ENCODE results near the gene SPSB3. TPM values are rescaled to one million over a fixed set of nuclear protein-coding genes. Genes with fewer than 3 reads are reported as not detected.

The SPSB3 gene
- total RNA-seq, 1 donor from 2014 or later, result 27.7 TPM

DNA sequence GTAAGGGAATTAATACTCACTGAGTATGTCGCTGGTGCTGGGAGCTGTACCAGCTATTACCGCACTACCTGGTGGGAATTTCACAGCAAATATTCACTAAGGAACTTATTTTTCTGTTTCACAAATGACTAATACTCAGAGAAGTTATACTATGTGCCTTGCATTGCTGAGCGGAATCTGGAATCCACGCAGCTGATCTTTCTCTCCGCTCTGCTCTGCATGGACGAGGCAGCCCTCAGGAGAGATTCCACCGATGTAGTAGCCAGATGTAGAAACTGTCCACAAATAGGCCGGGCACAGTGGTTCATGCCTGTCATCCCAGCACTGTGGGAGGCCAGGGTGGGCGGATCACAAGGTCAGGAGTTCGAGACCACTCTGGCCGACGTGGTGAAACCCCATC lies 28.2 kb downstream of the SPSB3 start:
- H3K9me3 ChIP-seq (ENCODE audit: control insufficient read depth in 3 of 3, low read length in 3 of 3), result no peaks in the 10 kb centered on the region
- H3K36me3 ChIP-seq (ENCODE audit: control insufficient read depth in 3 of 3, insufficient read depth in 3 of 3, low read length in 3 of 3), result peaks cover 38 to 45% (median 41%) of the 10 kb centered on the region in 3 donors

DNA sequence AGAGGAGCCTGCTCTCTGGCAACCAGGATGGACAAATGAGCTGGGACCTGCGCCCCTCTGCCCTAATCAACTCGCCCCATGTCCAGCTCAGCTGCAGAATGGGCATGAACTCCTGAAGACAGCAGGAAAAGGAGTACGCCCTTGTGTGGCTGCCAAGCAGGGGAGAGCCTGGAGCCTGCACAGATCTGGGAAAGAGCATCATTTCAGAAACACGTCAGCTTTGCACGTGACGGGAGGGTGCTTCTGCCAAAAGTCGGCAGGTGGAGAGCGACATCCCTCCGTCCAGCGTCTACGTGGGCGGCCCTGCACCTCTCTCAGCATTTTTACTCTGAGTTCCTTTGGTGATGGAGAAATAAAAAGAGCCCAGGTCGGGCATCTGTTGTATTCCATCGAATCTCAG lies 29.5 kb downstream of the SPSB3 start:
- Histone ChIP-seq H3K9me3 (ENCODE audit: control insufficient read depth in 3 of 3, low read length in 3 of 3) (no peaks in the 10 kb centered on the region), H3K27me3 (ENCODE audit: control insufficient read depth in 3 of 3, insufficient read depth in 3 of 3, low read length in 3 of 3) (no peaks in the 10 kb centered on the region), H3K4me3 (ENCODE audit: low read length in 3 of 3) (no peak overlapping the region), H3K4me1 (ENCODE audit: control insufficient read depth in 3 of 3, insufficient read depth in 3 of 3, low read length in 3 of 3) (no peaks in the 10 kb centered on the region), H3K27ac (ENCODE audit: low read depth, low read length) (no peak overlapping the region), H3K36me3 (ENCODE audit: control insufficient read depth in 3 of 3, insufficient read depth in 3 of 3, low read length in 3 of 3) (peaks cover 48 to 52% (median 51%) of the 10 kb centered on the region in 3 donors), H3K9ac (ENCODE audit: low read depth in 1 of 3, low read length in 3 of 3) (no peak overlapping the region)

More for the DNA sequence above, 28.2 kb downstream of the SPSB3 start:
- no peak overlapping the region for H3K27ac ChIP-seq (ENCODE audit: low read depth, low read length)
- H3K4me3 ChIP-seq (ENCODE audit: low read length in 3 of 3), result no peak overlapping the region
- H3K27me3 ChIP-seq (ENCODE audit: control insufficient read depth in 3 of 3, insufficient read depth in 3 of 3, low read length in 3 of 3), result no peaks in the 10 kb centered on the region
- no peak overlapping the region for H3K9ac ChIP-seq (ENCODE audit: low read depth in 1 of 3, low read length in 3 of 3)
- no peaks in the 10 kb centered on the region for H3K4me1 ChIP-seq (ENCODE audit: control insufficient read depth in 3 of 3, insufficient read depth in 3 of 3, low read length in 3 of 3)

GRCh38 chr16:1751946-1752345 lies 30.4 kb downstream of the SPSB3 start:
- H3K4me3 ChIP-seq (ENCODE audit: low read length in 3 of 3), result no peak overlapping the region
- H3K9me3 ChIP-seq (ENCODE audit: control insufficient read depth in 3 of 3, low read length in 3 of 3), result no peaks in the 10 kb centered on the region
- peaks cover 50 to 57% (median 54%) of the 10 kb centered on the region in 3 donors for H3K36me3 ChIP-seq (ENCODE audit: control insufficient read depth in 3 of 3, insufficient read depth in 3 of 3, low read length in 3 of 3)
- no peaks in the 10 kb centered on the region for H3K27me3 ChIP-seq (ENCODE audit: control insufficient read depth in 3 of 3, insufficient read depth in 3 of 3, low read length in 3 of 3)
- H3K9ac ChIP-seq (ENCODE audit: low read depth in 1 of 3, low read length in 3 of 3), result peak overlapping the region in 1 of 3 donors; percentile 25
- H3K27ac ChIP-seq (ENCODE audit: low read depth, low read length), result no peak overlapping the region
- H3K4me1 ChIP-seq (ENCODE audit: control insufficient read depth in 3 of 3, insufficient read depth in 3 of 3, low read length in 3 of 3), result no peaks in the 10 kb centered on the region

DNA sequence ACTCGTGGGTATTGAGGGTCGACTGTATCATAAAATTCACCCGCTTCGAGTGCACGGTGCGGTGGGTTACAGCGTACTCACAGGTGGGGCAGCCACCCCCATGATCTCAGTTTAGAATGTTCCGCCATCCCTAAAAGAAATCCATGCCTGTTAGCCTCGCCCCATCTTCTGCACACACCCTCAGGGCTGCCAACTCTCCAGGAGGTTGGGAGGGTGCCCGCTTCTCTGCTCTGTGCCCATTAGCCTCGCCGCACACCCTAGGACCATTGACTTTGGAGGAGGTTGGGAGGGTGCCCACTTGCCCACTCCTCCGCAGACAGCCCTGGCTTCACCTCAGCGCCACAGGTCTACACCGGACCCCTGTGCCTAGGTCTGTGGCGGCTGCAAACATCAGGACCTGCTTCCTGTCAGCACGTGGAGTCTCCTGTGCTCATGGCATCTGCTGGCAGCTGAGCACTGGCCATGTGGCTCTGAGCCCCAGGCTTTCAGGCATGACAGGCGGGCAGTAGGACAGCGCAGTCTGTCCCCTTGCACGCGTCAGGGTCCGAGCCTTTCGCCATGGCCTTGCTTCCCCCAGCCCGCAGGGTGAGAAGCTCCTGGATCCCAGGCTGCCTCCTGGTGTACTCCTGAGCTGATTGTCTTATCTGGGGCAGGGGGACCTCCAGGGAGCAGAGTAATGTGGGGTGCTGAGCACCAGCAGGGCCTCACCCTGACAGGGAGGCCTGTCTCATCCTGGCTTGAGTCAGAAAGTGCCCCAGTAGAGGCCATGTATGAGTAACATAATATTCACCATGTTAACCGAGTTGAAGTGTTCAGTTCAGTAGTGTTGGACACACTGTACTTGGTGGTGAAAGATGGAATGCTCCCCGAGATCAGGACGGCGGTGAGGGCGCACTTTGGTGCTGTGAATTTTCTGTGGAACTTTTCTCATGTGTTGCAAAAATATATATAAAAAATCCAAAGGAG lies 32.9 kb downstream of the SPSB3 start:
- Histone ChIP-seq H3K4me1 (ENCODE audit: control insufficient read depth in 3 of 3, insufficient read depth in 3 of 3, low read length in 3 of 3) (no peaks in the 10 kb centered on the region), H3K27me3 (ENCODE audit: control insufficient read depth in 3 of 3, insufficient read depth in 3 of 3, low read length in 3 of 3) (no peaks in the 10 kb centered on the region), H3K36me3 (ENCODE audit: control insufficient read depth in 3 of 3, insufficient read depth in 3 of 3, low read length in 3 of 3) (peaks cover 53 to 62% (median 60%) of the 10 kb centered on the region in 3 donors), H3K9me3 (ENCODE audit: control insufficient read depth in 3 of 3, low read length in 3 of 3) (no peaks in the 10 kb centered on the region), H3K27ac (ENCODE audit: low read depth, low read length) (no peak overlapping the region), H3K9ac (ENCODE audit: low read depth in 1 of 3, low read length in 3 of 3) (no peak overlapping the region), H3K4me3 (ENCODE audit: low read length in 3 of 3) (no peak overlapping the region)

DNA sequence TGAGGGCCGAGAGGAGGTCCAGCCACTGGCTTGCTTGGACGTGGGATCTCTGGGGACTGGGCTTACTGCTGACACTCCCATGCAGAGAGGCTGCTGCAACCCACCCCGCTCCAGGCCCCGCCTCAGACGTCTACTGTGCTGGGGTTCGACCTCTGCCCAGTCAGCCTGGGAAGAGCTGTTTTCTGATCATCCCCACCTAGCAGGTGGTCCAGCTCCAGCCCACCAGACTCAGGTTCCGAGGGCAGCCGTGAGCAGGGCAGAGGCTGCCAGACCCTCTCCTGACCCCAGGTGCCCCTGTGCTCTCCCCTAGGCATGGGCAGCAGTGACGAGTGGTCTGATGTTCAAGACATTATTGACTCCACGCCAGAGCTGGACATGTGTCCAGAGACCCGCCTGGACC lies 34.4 kb downstream of the SPSB3 start:
- no peak overlapping the region for H3K27ac ChIP-seq (ENCODE audit: low read depth, low read length)
- H3K36me3 ChIP-seq (ENCODE audit: control insufficient read depth in 3 of 3, insufficient read depth in 3 of 3, low read length in 3 of 3), result peaks cover 58 to 70% (median 67%) of the 10 kb centered on the region in 3 donors
- H3K4me3 ChIP-seq (ENCODE audit: low read length in 3 of 3), result no peak overlapping the region
- no peaks in the 10 kb centered on the region for H3K4me1 ChIP-seq (ENCODE audit: control insufficient read depth in 3 of 3, insufficient read depth in 3 of 3, low read length in 3 of 3)
- H3K9ac ChIP-seq (ENCODE audit: low read depth in 1 of 3, low read length in 3 of 3), result no peak overlapping the region
- no peaks in the 10 kb centered on the region for H3K9me3 ChIP-seq (ENCODE audit: control insufficient read depth in 3 of 3, low read length in 3 of 3)
- H3K27me3 ChIP-seq (ENCODE audit: control insufficient read depth in 3 of 3, insufficient read depth in 3 of 3, low read length in 3 of 3), result no peaks in the 10 kb centered on the region

DNA sequence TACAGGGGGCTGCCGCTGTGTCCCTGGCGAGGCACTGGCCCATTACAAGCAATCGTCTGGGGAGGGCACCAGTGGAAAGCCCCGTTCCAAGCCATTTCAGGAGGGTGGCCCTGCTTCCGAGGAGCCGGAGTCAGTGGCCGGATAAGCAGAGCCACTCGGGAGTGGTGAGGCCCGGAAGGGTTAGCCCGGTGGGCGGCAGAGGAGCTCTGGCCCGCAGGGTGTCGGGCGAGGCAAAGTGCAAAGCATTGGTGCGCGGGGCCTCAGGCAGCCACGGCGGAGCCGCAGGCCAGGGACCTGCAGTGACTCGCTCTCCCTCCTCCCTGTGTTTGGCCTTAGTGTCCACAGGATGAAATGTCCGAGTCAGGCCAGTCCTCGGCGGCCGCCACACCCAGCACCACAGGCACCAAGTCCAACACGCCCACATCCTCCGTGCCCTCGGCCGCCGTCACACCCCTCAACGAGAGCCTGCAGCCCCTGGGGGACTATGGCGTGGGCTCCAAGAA lies 35.6 kb downstream of the SPSB3 start:
- H3K4me3 ChIP-seq (ENCODE audit: low read length in 3 of 3), result no peak overlapping the region

DNA sequence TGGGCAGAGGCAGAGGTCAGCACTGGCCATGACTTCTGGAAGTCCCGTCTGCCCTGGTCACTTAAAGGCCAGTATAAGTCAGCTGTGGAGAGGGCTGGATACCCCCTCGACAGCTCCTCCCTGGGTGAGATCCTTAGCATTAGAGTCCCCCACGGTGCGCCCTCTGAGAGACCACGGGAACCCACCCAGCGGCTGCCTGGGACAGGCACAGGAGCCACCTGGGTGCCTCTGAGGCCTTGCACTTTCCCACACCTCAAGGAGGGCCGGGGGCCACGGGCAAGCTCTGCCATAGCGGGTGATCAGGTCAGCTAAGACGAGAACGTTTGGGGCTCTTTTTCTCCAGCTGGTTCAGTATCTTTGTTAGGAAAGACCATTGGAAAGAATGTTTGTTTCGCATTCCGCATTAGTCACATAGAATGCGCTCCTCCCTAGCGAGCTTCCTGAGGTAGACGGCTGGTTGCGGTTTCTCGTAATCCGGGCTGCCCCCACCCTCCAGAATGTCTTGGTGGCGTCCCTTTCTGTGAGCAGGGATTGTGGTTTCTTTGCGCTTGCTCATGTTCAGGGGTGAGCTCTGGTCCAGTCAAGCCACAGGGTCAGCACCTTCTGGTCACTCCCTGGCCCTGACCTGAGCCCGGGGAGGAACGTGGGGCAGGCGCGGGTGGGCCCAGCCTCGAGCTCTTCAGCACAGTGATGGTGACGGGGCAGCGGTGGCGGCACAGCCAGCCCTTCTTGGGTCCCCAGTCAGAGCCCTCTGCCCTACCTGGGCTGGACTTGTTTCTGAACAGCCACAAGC lies 36.3 kb downstream of the SPSB3 start:
- Histone ChIP-seq H3K9me3 (ENCODE audit: control insufficient read depth in 3 of 3, low read length in 3 of 3) (no peaks in the 10 kb centered on the region), H3K27ac (ENCODE audit: low read depth, low read length) (no peak overlapping the region), H3K9ac (ENCODE audit: low read depth in 1 of 3, low read length in 3 of 3) (no peak overlapping the region), H3K4me1 (ENCODE audit: control insufficient read depth in 3 of 3, insufficient read depth in 3 of 3, low read length in 3 of 3) (no peaks in the 10 kb centered on the region), H3K36me3 (ENCODE audit: control insufficient read depth in 3 of 3, insufficient read depth in 3 of 3, low read length in 3 of 3) (peaks cover 45 to 59% (median 58%) of the 10 kb centered on the region in 3 donors), H3K27me3 (ENCODE audit: control insufficient read depth in 3 of 3, insufficient read depth in 3 of 3, low read length in 3 of 3) (no peaks in the 10 kb centered on the region), H3K4me3 (ENCODE audit: low read length in 3 of 3) (no peak overlapping the region)

More for the DNA sequence above, 35.6 kb downstream of the SPSB3 start:
- Histone ChIP-seq H3K4me1 (ENCODE audit: control insufficient read depth in 3 of 3, insufficient read depth in 3 of 3, low read length in 3 of 3) (no peaks in the 10 kb centered on the region), H3K9me3 (ENCODE audit: control insufficient read depth in 3 of 3, low read length in 3 of 3) (no peaks in the 10 kb centered on the region), H3K27ac (ENCODE audit: low read depth, low read length) (no peak overlapping the region), H3K36me3 (ENCODE audit: control insufficient read depth in 3 of 3, insufficient read depth in 3 of 3, low read length in 3 of 3) (peaks cover 48 to 65% (median 58%) of the 10 kb centered on the region in 3 donors), H3K27me3 (ENCODE audit: control insufficient read depth in 3 of 3, insufficient read depth in 3 of 3, low read length in 3 of 3) (no peaks in the 10 kb centered on the region), H3K9ac (ENCODE audit: low read depth in 1 of 3, low read length in 3 of 3) (no peak overlapping the region)

- Histone ChIP-seq H3K9me3 (ENCODE audit: control insufficient read depth in 3 of 3, low read length in 3 of 3) (no peaks in the 10 kb centered on the region), H3K4me1 (ENCODE audit: control insufficient read depth in 3 of 3, insufficient read depth in 3 of 3, low read length in 3 of 3) (no peaks in the 10 kb centered on the region), H3K36me3 (ENCODE audit: control insufficient read depth in 3 of 3, insufficient read depth in 3 of 3, low read length in 3 of 3) (peaks cover 46 to 58% (median 58%) of the 10 kb centered on the region in 3 donors), H3K4me3 (ENCODE audit: low read length in 3 of 3) (no peak overlapping the region), H3K9ac (ENCODE audit: low read depth in 1 of 3, low read length in 3 of 3) (no peak overlapping the region), H3K27me3 (ENCODE audit: control insufficient read depth in 3 of 3, insufficient read depth in 3 of 3, low read length in 3 of 3) (no peaks in the 10 kb centered on the region), H3K27ac (ENCODE audit: low read depth, low read length) (no peak overlapping the region)
Measured at GRCh38 chr16:1745181-1745899, 37.0 kb downstream of the SPSB3 start.

GRCh38 chr16:1744338-1744840 lies 38.0 kb downstream of the SPSB3 start:
- no peak overlapping the region for H3K9ac ChIP-seq (ENCODE audit: low read depth in 1 of 3, low read length in 3 of 3)
- H3K4me3 ChIP-seq (ENCODE audit: low read length in 3 of 3), result no peak overlapping the region
- peaks cover 46 to 58% (median 55%) of the 10 kb centered on the region in 3 donors for H3K36me3 ChIP-seq (ENCODE audit: control insufficient read depth in 3 of 3, insufficient read depth in 3 of 3, low read length in 3 of 3)
- H3K4me1 ChIP-seq (ENCODE audit: control insufficient read depth in 3 of 3, insufficient read depth in 3 of 3, low read length in 3 of 3), result no peaks in the 10 kb centered on the region
- H3K27me3 ChIP-seq (ENCODE audit: control insufficient read depth in 3 of 3, insufficient read depth in 3 of 3, low read length in 3 of 3), result no peaks in the 10 kb centered on the region
- H3K9me3 ChIP-seq (ENCODE audit: control insufficient read depth in 3 of 3, low read length in 3 of 3), result no peaks in the 10 kb centered on the region
- no peak overlapping the region for H3K27ac ChIP-seq (ENCODE audit: low read depth, low read length)
